GM12878 (cell line): Measurements from ENCODE around the gene MRPS9. TPM values are rescaled to one million over a fixed set of nuclear protein-coding genes. Genes with fewer than 3 reads are reported as not detected.

Source experiments
- ATAC-seq: fragments of 200-7000 bp; cut with Tn5 transposase; 3 replicates; pipeline ENCODE4 v1.9.1; 2020; ENCODE audit warnings: mild to moderate bottlenecking, moderate library complexity
- BruUV-seq: library from RNA; stranded (reverse); fragments of 400-500 nt; replicated peaks from 2 replicates; lab custom pipeline; 2021; lab: Mats Ljungman, UMichigan
- CTCF ChIA-PET: fragments of 300-600 bp; sonication (Branson Sonifier 250); formaldehyde crosslinking; extraction: SDS; loops from one replicate; lab custom pipeline; 2021; ENCODE audit warnings: inconsistent platforms; lab: Yijun Ruan, JAX
- POLR2A ChIA-PET: fragments of 350-600 bp; formaldehyde crosslinking; extraction: SDS; loops from one replicate; lab custom pipeline; 2021; ENCODE audit warnings: inconsistent platforms; lab: Charles Lee
- RAD21 ChIA-PET: fragments of 300-600 bp; sonication (Branson Sonifier 250); formaldehyde crosslinking; loops from one replicate; lab custom pipeline; 2023; ENCODE audit warnings: antibody characterized with exemption; ENCODE audit not compliant: unreplicated experiment; lab: Charles Lee
- SMC1A ChIA-PET: fragments of 300-600 bp; sonication (Branson Sonifier 250); formaldehyde crosslinking; loops from one replicate; lab custom pipeline; 2023; ENCODE audit not compliant: unreplicated experiment, uncharacterized antibody; lab: Charles Lee
- DNase-seq: peaks from one replicate; pipeline ENCODE4 v3.0.0-alpha.2; 2011; ENCODE audit warnings: low read depth, low spot score
- FAIRE-seq: peaks from 3 replicates; lab custom pipeline; 2011; peaks lifted over from hg19 to GRCh38; lab: Jason Lieb, UNC
- H2AFZ ChIP-seq: 2 replicates; pipeline ENCODE4 v1.6.0; 2011; ENCODE audit warnings: low read depth, low read length, control low read depth; ENCODE audit not compliant: control insufficient read depth
- H3K27ac ChIP-seq: 2 replicates; pipeline ENCODE4 v1.5.1; 2011; ENCODE audit warnings: control low read depth; ENCODE audit not compliant: control insufficient read depth, insufficient read depth
- H3K27me3 ChIP-seq, 2 experiments: replicated peaks in 1 of 2; 2 replicates each; pipeline versions ENCODE4 v1.6.0 to v1.6.1; 2011; ENCODE audit warnings: low read length in 1 of 2; ENCODE audit not compliant: control insufficient read depth in 2 of 2, insufficient read depth in 2 of 2
- H3K36me3 ChIP-seq, 2 experiments: 2 replicates each; pipeline ENCODE4 v1.5.1; 2011; ENCODE audit warnings: low read length in 1 of 2; ENCODE audit not compliant: control insufficient read depth in 2 of 2, insufficient read depth in 2 of 2
- H3K4me1 ChIP-seq: 2 replicates; pipeline ENCODE4 v1.6.1; 2011; ENCODE audit warnings: mild to moderate bottlenecking, low read length, moderate library complexity, mixed read lengths; ENCODE audit not compliant: control insufficient read depth, insufficient read depth
- H3K4me2 ChIP-seq: 2 replicates; pipeline ENCODE4 v1.6.0; 2011; ENCODE audit warnings: control low read depth; ENCODE audit not compliant: control insufficient read depth, insufficient read depth
- H3K4me3 ChIP-seq: fragments of 200-600 bp; sonication (generic); 2 replicates; pipeline ENCODE4 v1.5.1; 2016
- H3K79me2 ChIP-seq: 2 replicates; pipeline ENCODE4 v1.6.0; 2011; ENCODE audit warnings: low read length; ENCODE audit not compliant: control insufficient read depth, insufficient read depth
- H3K9ac ChIP-seq: 2 replicates; pipeline ENCODE4 v1.8.0; 2011; ENCODE audit warnings: low read length, control low read depth, mixed read lengths; ENCODE audit not compliant: control insufficient read depth, insufficient read depth
- H3K9me3 ChIP-seq: replicated peaks from 3 replicates; pipeline ENCODE4 v1.5.1; 2011; ENCODE audit warnings: mild to moderate bottlenecking, low read length; ENCODE audit not compliant: control insufficient read depth, insufficient read depth
- H4K20me1 ChIP-seq: 2 replicates; pipeline ENCODE4 v1.6.0; 2011; ENCODE audit not compliant: control insufficient read depth, insufficient read depth
- BACH1 ChIP-seq: fragments of 450-650 bp; IDR thresholded peaks from 2 replicates; pipeline ENCODE4 v1.6.1; 2017; ENCODE audit warnings: mild to moderate bottlenecking, borderline replicate concordance
- CREB1 ChIP-seq: IDR thresholded peaks from 2 replicates; pipeline ENCODE4 v1.6.1; 2012; ENCODE audit warnings: low read depth, mild to moderate bottlenecking, inconsistent platforms
- FOXK2 ChIP-seq: fragments of 450-650 bp; IDR thresholded peaks from 2 replicates; pipeline ENCODE4 v1.6.1; 2017; ENCODE audit warnings: mild to moderate bottlenecking, moderate library complexity
- IRF4 ChIP-seq: IDR thresholded peaks from 2 replicates; pipeline ENCODE4 v1.6.1; 2011; ENCODE audit warnings: low read depth, low read length
- KAT2A ChIP-seq: conservative IDR thresholded peaks from 2 replicates; pipeline ENCODE4 v1.6.1; 2011; ENCODE audit warnings: low read depth, low read length; ENCODE audit not compliant: control insufficient read depth
- MAX ChIP-seq: IDR thresholded peaks from 2 replicates; pipeline ENCODE4 v1.6.1; 2012; ENCODE audit warnings: low read depth, low read length, improper control_type of control experiment
- NBN ChIP-seq: fragments of 450-650 bp; IDR thresholded peaks from 2 replicates; pipeline ENCODE4 v1.6.1; 2016
- PML ChIP-seq: IDR thresholded peaks from 2 replicates; pipeline ENCODE4 v1.6.1; 2012; ENCODE audit warnings: low read length, inconsistent platforms
- RB1 ChIP-seq: fragments of 450-650 bp; formaldehyde crosslinking; IDR thresholded peaks from 2 replicates; pipeline ENCODE4 v1.6.1; 2017; ENCODE audit warnings: mild to moderate bottlenecking, borderline replicate concordance
- STAT3 ChIP-seq: IDR thresholded peaks from 2 replicates; pipeline ENCODE4 v1.6.1; 2011; ENCODE audit warnings: low read depth, low read length, improper control_type of control experiment
- TCF12 ChIP-seq: IDR thresholded peaks from 2 replicates; pipeline ENCODE4 v1.6.1; 2011; ENCODE audit warnings: low read depth, mild to moderate bottlenecking, low read length
- WRNIP1 ChIP-seq: IDR thresholded peaks from 2 replicates; pipeline ENCODE4 v1.6.1; 2011; ENCODE audit warnings: low read depth, low read length, improper control_type of control experiment, borderline replicate concordance
- YBX1 ChIP-seq: fragments of 450-650 bp; IDR thresholded peaks from 2 replicates; pipeline ENCODE4 v1.6.1; 2016; ENCODE audit warnings: antibody characterized with exemption
- ZNF592 ChIP-seq: fragments of 450-650 bp; IDR thresholded peaks from 2 replicates; pipeline ENCODE4 v1.6.1; 2017; ENCODE audit warnings: mild to moderate bottlenecking, moderate library complexity
- ZZZ3 ChIP-seq: IDR thresholded peaks from 2 replicates; pipeline ENCODE4 v1.6.1; 2011; ENCODE audit warnings: low read depth; ENCODE audit not compliant: control insufficient read depth, insufficient read length
- WGBS: methylation state at CpG from one replicate; pipeline ENCODE4 v1.1.6; 2016; ENCODE audit warnings: low lambda C conversion rate; ENCODE audit not compliant: insufficient replicate concordance, insufficient coverage; ENCODE audit errors: missing lambda C conversion rate; 5-methylcytosine and 5-hydroxymethylcytosine counted together
- in situ Hi-C: fragments of 300-500 bp; cut with MboI; formaldehyde crosslinking; loops from 9 replicates; pipeline ENCODE4 v1.14.3; 2018; ENCODE audit warnings: mixed read lengths
- intact Hi-C: fragments of 100-400 bp; cut with micrococcal nuclease; formaldehyde crosslinking; loops from one replicate; pipeline ENCODE4 v1.14.2; 2022; ENCODE audit not compliant: unreplicated experiment
- polyA plus RNA-seq, 11 experiments: library from polyadenylated mRNA; depleted of rRNA in 4 of 11; unstranded in 6 of 11; stranded (reverse) in 5 of 11; fragments of >200 nt; fragmentation: Nextera tagmentation in 4 of 11; fragmentation: Illumina TruSeq in 1 of 11; extraction: Ambion mirVana in 4 of 11; extraction: Trizol in 1 of 11; gene quantifications; 1 replicate in 1 of 11; 2 replicates in 10 of 11; pipeline versions ENCODE4 v1.2.1 to v1.2.3, GENCODE V29; 2011 to 2016; ENCODE audit warnings: inconsistent platforms in 2 of 11, missing spikeins in 2 of 11, low read depth in 1 of 11
- total RNA-seq, 4 experiments: library from RNA; depleted of rRNA in 3 of 4; stranded (reverse); fragments of >200 nt in 3 of 4; fragmentation: Illumina TruSeq in 1 of 4; extraction: Trizol in 1 of 4; gene quantifications; 2 replicates each; pipeline versions ENCODE4 v1.2.1 to v1.2.3, GENCODE V29; 2013 to 2021

The MRPS9 gene
- total and polyA plus RNA-seq, 10 of the 15 experiments (the other 5 are each of a cell fraction or from before 2014, with no cell fraction given), result 39.1 to 111 (median 63.4) TPM

GRCh38 chr2:105052773-105053172, 14.9 kb downstream of the MRPS9 start:
- 82% methylated on average over 1 of the region's 1 CpG for WGBS
- BruUV-seq, result no TSS peak
- POLR2A ChIA-PET, result no interaction called here
- no peaks in the 10 kb centered on the region for H3K27me3 ChIP-seq
- H3K4me1 ChIP-seq, result no peaks in the 10 kb centered on the region
- H3K36me3 ChIP-seq, result no peaks in the 10 kb centered on the region; a peak in 2 of 4 replicates
- H3K4me3 ChIP-seq, result no peak overlapping the region
- SMC1A ChIA-PET, result interaction anchor here (1.1 to 1.5 kb wide), 3 partner anchors 12 to 19 kb away, joined by 3 to 8 read pairs (median 4); partner anchors contain the start of gene MRPS9
- intact Hi-C loops, result no loop called here
- DNase-seq, result no peak
- TF ChIP-seq PML (no peak), MAX (no peak), IRF4 (no peak), NBN (no peak), FOXK2 (no peak)
- TF ChIP-seq, all 136 proteins: peak for 0
- CTCF ChIA-PET, result interaction anchor here (0.9 to 1.4 kb wide), 4 partner anchors 8 to 183 kb away, joined by 3 to 4 read pairs (median 3); partner anchors contain the start of gene MRPS9
- H3K9ac ChIP-seq, result no peak overlapping the region
- in situ Hi-C loops, result no loop called here
- ATAC-seq (no peak), FAIRE-seq (peak; percentile 13)
- no peak overlapping the region for H2AFZ ChIP-seq
- no peaks in the 10 kb centered on the region for H3K9me3 ChIP-seq
- no peaks in the 10 kb centered on the region for H4K20me1 ChIP-seq
- no peaks in the 10 kb centered on the region for H3K79me2 ChIP-seq
- no peak overlapping the region for H3K4me2 ChIP-seq
- no peak overlapping the region for H3K27ac ChIP-seq
- RAD21 ChIA-PET, result interaction anchor here (0.9 to 1.0 kb wide), 2 partner anchors 12 to 15 kb away, joined by 3 to 4 read pairs; partner anchors contain the start of gene MRPS9

GRCh38 chr2:105055613-105056012, 17.7 kb downstream of the MRPS9 start:
- CTCF ChIA-PET, result interaction anchor here (1.3 to 1.7 kb wide), 3 partner anchors 14 to 44 kb away, joined by 3 to 6 read pairs (median 3); no protein-coding TSS in a partner anchor
- SMC1A ChIA-PET, result interaction anchor here (1.6 to 5.4 kb wide), 2 partner anchors 13 to 15 kb away, joined by 5 to 35 read pairs; no protein-coding TSS in a partner anchor
- RAD21 ChIA-PET, result interaction anchor here (1.0 kb wide), 1 partner anchor 16 kb away, joined by 4 read pairs; no protein-coding TSS in a partner anchor
- Histone ChIP-seq H3K4me1 (no peaks in the 10 kb centered on the region), H3K79me2 (no peaks in the 10 kb centered on the region), H3K4me3 (no peak overlapping the region), H4K20me1 (no peaks in the 10 kb centered on the region), H3K27ac (no peak overlapping the region), H3K9me3 (no peaks in the 10 kb centered on the region), H3K9ac (no peak overlapping the region), H3K27me3 (no peaks in the 10 kb centered on the region), H2AFZ (no peak overlapping the region), H3K4me2 (no peak overlapping the region), H3K36me3 (no peaks in the 10 kb centered on the region; a peak in 2 of 4 replicates)
- 96% methylated on average over 2 of the region's 2 CpGs for WGBS
- in situ Hi-C loops (no loop called here), intact Hi-C loops (no loop called here)
- no peak for FAIRE-seq
- BruUV-seq, result no TSS peak
- DNase-seq, result no peak
- POLR2A ChIA-PET, result interaction anchor here (0.7 kb wide), 1 partner anchor 282 kb away, joined by 3 read pairs; the partner anchor contains the start of gene C2orf49
- ATAC-seq, result no peak
- TF ChIP-seq YBX1 (no peak), ZNF592 (no peak), KAT2A (no peak), STAT3 (no peak), WRNIP1 (no peak), TCF12 (no peak), ZZZ3 (no peak), CREB1 (no peak), BACH1 (no peak), RB1 (no peak)
